Activated CD4-positive, CD25-positive, alpha-beta regulatory T cell (primary cell): ENCODE results near the gene PTGES.
"Not testable (repeated sequence)": the region's sequence is repeated elsewhere in the genome, so short reads cannot be mapped to it uniquely, and the experiment has no call there.

ENCODE experiments used
- DNase-seq, 4 experiments: peaks; one replicate each; lab custom pipeline; 2025; lab: John Stamatoyannopoulos, UW

The PTGES gene

DNA sequence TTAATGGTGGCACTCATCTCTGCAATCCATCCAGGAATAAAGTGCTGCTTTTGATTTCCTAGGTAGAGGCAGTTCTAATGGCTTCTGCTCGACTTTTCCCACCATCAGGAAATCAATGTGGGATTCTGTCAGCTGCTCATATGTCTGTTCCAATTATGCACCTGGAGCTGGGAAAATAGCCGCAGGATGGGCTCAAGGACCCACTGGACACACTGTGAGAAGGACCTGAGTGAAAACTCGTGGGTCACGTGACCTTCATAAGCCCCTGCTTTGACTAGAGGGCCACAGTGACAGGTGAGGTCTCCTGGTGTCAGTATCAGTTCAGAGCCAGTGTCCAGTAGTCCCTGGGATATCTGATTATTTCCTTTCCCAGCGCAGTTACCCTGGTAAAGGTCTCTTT is 17.9 kb upstream of the PTGES start:
- DNase-seq: no peak

GRCh38 chr9:129769669-129770068 is 16.8 kb upstream of the PTGES start:
- no peak for DNase-seq

DNA sequence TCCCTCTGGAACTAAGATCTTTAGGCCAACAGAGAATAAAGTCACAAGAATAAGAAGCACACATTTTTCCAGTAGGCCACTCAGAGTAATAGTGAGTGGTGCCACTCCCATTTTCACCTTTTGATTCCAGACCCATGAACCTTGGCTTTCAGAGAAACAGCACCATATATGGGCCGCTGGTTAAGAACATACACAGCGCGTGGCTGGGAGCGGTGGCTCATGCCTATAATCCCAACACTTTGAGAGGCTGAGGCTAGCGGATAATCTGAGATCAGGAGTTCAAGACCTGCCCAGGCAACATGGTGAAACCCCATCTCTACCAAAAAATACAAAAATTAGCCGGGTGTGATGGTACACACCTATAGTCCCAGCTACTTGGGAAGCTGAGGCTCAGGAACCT is 15.6 kb upstream of the PTGES start:
- no peak for DNase-seq

DNA sequence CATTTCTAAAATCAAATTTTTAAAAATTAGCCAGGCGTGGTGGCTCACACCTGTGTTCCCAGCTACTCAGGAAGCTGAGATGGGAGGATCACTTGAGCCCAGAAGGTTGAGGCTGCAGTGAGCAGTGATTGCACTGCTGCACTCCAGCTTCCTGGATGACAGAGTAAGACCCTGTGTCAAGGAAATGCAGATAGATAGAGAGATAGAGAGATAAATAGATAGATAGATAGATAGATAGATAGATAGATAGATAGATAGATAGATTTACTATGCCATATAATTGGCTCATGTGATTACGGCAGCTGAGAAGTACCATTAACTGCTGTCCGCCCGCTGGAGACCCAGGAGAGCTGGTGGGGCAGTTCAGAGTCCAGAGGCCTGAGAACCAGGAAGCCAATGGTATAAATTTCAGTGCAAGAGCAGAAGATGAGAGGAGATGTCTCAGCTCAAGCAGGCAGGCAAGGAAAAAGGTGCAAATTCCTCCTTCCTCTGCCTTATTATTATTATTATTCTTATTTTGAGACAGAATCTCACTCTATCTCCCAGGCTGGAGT is 13.0 kb upstream of the PTGES start:
- no peak for DNase-seq

GRCh38 chr9:129762985-129763926 is 10.4 kb upstream of the PTGES start:
- DNase-seq: no peak

- DNase-seq: not testable (repeated sequence)
Measured at GRCh38 chr9:129762370-129762984, 9.6 kb upstream of the PTGES start.

DNA sequence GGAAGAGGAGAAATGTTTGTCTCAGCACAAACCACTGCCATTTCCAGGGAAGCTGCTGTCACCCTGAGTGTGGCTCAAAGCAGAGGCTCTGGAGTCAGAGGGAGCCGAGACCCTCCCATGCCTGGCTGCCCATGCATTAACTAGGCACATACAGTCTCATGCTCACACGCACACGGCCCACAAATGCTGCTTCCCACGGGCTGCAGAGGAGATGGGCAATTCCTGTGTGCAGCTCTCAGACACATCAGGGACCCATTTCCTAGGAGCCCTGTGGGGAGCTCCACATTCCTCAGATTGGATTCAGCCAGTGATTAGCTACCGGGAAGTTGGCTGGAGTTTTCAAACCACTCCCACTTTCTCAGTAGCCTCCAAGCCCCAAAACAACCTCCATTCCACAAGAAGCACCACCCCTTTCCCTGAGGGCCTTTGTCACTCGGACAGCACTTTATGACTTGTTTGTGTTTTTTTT is 9.1 kb upstream of the PTGES start:
- no peak for DNase-seq

GRCh38 chr9:129761293-129761900 is 8.6 kb upstream of the PTGES start:
- DNase-seq: no peak

DNA sequence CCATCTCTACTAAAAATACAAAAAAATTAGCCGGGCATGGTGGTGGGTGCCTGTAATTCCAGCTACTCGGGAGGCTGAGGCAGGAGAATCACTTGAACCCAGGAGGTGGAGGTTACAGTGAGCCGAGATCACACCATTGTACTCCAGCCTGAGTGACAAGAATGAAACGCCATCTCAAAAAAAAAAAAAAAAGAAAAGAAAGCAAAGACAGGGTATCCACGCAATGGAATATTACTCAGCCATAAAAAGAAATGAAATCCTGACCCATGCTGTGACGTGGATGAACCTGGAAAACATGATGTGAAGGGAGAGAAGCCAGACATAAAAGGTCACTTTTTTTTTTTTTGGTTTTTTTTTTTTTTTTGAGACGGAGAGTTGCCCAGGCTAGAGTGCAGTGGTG is 7.9 kb upstream of the PTGES start:
- DNase-seq: not testable (repeated sequence)

- DNase-seq: no peak
Measured at GRCh38 chr9:129759804-129760502, 7.1 kb upstream of the PTGES start.

- DNase-seq: no peak
Measured at GRCh38 chr9:129759319-129759718, 6.5 kb upstream of the PTGES start.

DNA sequence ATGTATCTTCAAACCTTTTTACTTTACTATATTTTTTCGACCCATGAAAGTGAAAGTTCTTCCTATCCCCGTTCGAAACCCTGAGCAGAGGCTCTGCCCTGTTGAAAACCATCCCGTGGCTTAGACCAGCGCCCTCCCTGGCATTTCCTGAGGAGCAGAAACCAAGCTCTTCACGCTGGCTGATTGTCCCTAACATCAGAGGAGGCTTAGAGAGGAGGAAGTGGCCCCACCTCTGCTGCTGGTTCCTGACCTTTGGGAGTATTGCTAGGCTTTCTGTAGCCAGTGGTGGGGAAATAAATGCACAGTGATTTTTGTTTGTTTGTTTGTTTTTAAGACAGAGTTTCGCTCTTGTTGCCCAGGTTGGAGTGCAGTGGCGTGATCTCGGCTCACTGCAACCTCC is 4.2 kb upstream of the PTGES start:
- no peak for DNase-seq

- no peak for DNase-seq
Measured at GRCh38 chr9:129756191-129756590, 3.3 kb upstream of the PTGES start.

- DNase-seq: no peak
Measured at GRCh38 chr9:129755151-129755550, 2.3 kb upstream of the PTGES start.

DNA sequence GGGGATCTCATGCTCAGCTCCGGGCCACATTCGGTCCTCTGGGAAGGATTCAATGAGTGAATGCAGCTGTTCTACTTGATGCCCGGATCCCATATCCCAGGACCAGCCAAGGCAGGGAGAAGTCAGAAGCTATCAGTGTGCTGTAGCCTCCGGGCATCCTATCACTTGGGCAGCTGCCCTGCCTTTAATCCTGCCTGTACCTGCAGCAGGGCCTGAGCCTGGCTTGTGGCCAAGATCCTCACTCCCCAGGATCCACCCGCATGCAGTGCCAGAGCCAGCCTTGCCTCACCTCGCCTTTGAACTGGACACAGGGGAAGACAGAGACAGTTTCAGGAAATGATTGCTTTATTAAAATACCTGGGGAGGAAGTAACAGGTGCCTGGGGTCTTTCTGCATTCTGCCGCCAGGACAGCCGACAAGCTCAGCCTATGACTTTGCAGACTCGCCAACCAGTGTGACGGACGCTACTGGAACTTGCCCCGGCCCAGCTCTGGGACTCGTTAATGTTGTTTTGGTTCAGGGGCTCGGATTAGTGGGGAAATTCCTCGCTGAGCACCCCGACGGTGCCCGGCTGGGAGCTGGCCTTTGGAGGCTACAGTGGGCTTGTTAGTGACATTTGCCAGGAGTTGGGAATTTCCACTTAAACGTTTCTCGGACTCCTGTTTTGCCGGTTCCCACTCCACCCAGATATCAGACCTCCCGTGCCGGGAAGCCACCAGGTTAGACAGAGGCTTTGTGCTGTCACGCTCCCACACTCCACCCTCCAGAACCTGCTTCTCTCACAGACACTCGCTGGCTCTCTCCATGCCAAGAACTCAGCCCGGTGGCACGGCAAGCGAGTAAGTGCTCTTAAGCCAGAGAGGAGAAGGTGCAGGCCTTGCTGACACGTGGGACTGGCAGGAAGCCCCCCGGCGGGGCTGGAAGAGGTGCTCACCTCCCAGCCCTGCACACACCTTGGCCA is 721 bp downstream of the PTGES start:
- DNase-seq: no peak

DNA sequence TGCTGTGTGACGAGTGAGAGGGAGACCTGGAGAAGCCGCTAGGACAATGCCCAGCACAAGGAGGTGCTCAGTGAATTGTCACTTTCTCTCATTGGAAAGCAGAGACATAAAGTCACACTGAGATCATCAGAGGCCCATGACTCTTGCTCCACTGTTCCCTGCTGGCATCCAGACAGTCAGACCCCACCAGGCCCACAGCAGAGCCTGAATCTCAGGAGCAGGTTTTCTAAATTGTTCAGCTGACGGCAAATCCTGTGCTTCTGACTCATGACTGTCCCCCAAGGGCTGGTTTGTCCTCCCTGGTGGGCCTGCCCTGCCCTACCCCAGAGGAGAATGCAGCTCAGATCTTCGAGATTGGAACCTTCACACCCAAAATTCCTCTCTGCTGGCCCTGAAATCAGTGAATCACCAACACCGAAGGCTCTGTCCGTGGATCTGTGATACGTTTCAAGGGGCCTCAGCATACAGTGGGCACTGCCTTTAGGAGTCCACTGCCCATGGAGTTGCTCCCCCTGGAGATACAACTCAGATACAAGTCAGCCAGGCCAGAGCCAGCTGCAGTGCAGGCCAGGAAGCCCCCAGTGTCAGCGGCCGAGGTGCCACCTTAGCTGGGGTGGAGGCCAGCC is 2.7 kb downstream of the PTGES start:
- no peak for DNase-seq

DNA sequence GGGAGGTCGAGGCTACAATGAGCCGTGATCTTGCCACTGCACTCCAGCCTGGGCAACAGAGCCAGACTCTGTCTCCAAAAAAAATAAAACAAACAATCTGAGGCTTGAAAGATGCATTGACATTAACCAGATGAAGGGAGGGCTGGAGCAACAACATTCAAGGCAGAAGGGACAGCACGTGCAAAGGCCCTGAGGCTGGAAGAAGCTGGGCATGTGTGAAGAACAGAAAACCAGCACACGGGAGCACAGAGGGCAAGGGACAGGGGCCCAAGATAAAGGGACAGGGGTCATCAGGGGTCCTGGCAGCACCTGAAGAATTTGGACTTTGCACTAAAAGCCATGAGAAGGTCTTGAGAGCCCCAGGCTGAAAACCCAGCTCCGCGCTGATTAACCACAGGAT is 3.3 kb downstream of the PTGES start:
- no peak for DNase-seq

GRCh38 chr9:129749052-129749451 is 3.8 kb downstream of the PTGES start:
- not testable (repeated sequence) for DNase-seq

GRCh38 chr9:129748249-129748648 is 4.6 kb downstream of the PTGES start:
- DNase-seq: no peak

GRCh38 chr9:129746092-129746777 is 6.6 kb downstream of the PTGES start:
- no peak for DNase-seq
